Dermis microvascular lymphatic vessel endothelial cell (primary cell): ENCODE data around the gene KRT23. TPM values are rescaled to one million over a fixed set of nuclear protein-coding genes. Genes with fewer than 3 reads are reported as not detected.
"Not testable (repeated sequence)": the region's sequence is repeated elsewhere in the genome, so short reads cannot be mapped to it uniquely, and the experiment has no call there.

Experiments
- DNase-seq, 2 donors: peaks; one replicate each; pipeline versions ENCODE4 v3.0.0 to v3.0.0-alpha.2; 2010; ENCODE audit warnings: low read depth in 2 of 2
- total RNA-seq: library from RNA; depleted of rRNA; stranded (reverse); fragments of >200 nt; gene quantifications from 2 replicates; pipeline ENCODE4 v1.2.1, GENCODE V29; 2014

KRT23 gene
- total RNA-seq, 1 donor from 2014 or later = not detected

- DNase-seq = no peak
Measured at GRCh38 chr17:40950176-40950575, 12.7 kb upstream of the KRT23 start.

GRCh38 chr17:40949418-40949817, 12.0 kb upstream of the KRT23 start:
- no peak for DNase-seq

- no peak for DNase-seq
Measured at GRCh38 chr17:40947929-40948328, 10.5 kb upstream of the KRT23 start.

- DNase-seq = no peak
Measured at GRCh38 chr17:40945414-40945813, 8.0 kb upstream of the KRT23 start.

- DNase-seq = no peak
Measured at GRCh38 chr17:40944531-40944930, 7.1 kb upstream of the KRT23 start.

- no peak for DNase-seq
Measured at GRCh38 chr17:40942553-40942952, 5.1 kb upstream of the KRT23 start.

- no peak for DNase-seq
Measured at GRCh38 chr17:40940266-40940665, 2.8 kb upstream of the KRT23 start.

GRCh38 chr17:40938981-40939380, 1.5 kb upstream of the KRT23 start:
- DNase-seq = no peak

- DNase-seq = no peak
Measured at GRCh38 chr17:40936976-40937375, 470 bp downstream of the KRT23 start.

GRCh38 chr17:40936437-40936971, 942 bp downstream of the KRT23 start:
- no peak for DNase-seq

GRCh38 chr17:40935624-40936023, 1.8 kb downstream of the KRT23 start:
- no peak for DNase-seq

GRCh38 chr17:40932608-40933007, 4.8 kb downstream of the KRT23 start:
- DNase-seq = no peak

GRCh38 chr17:40931311-40931710, 6.1 kb downstream of the KRT23 start:
- DNase-seq = peak; percentile 19 to 32

- DNase-seq = no peak
Measured at GRCh38 chr17:40926341-40926740, 11.1 kb downstream of the KRT23 start.

- peak; percentile 41 to 82 for DNase-seq
Measured at GRCh38 chr17:40922239-40922638, 15.2 kb downstream of the KRT23 start.

GRCh38 chr17:40921026-40921425, 16.4 kb downstream of the KRT23 start:
- no peak for DNase-seq

- DNase-seq = not testable (repeated sequence)
Measured at GRCh38 chr17:40917116-40917515, 20.3 kb downstream of the KRT23 start.

GRCh38 chr17:40916366-40916765, 21.1 kb downstream of the KRT23 start:
- DNase-seq = no peak

GRCh38 chr17:40915721-40916256, 21.7 kb downstream of the KRT23 start:
- DNase-seq = no peak

- peak in 1 of 2 donors; percentile 16 for DNase-seq
Measured at GRCh38 chr17:40915199-40915661, 22.2 kb downstream of the KRT23 start.

GRCh38 chr17:40914075-40914855, 23.2 kb downstream of the KRT23 start:
- no peak for DNase-seq

GRCh38 chr17:40912486-40913210, 24.8 kb downstream of the KRT23 start:
- peak in 1 of 2 donors; percentile 15 for DNase-seq
